Lower leg skin (tissue), 3 donors: ENCODE measurements around the gene ARAP1.

Experiments used
- CTCF ChIP-seq, 3 donors: fragments of 450-650 bp; IDR thresholded peaks; one replicate each; pipeline ENCODE4 v1.5.1; 2016; ENCODE audit warnings: antibody characterized with exemption in 3 of 3, mild to moderate bottlenecking in 3 of 3, moderate library complexity in 2 of 3
- POLR2A ChIP-seq, 2 donors: fragments of 450-650 bp; IDR thresholded peaks; one replicate each; pipeline ENCODE4 v1.6.1; 2016 to 2017; ENCODE audit warnings: antibody characterized with exemption in 2 of 2, mild to moderate bottlenecking in 1 of 2, moderate library complexity in 1 of 2

GRCh38 chr11:72793076-72793424, 40.8 kb upstream of the ARAP1 start:
- TF ChIP-seq CTCF (IDR thresholded peaks at IDR 0.05) = no peak
- no peak for TF ChIP-seq POLR2A (IDR thresholded peaks at IDR 0.05)
